ENCODE results near the gene SNRPB2. TPM values are rescaled to one million over a fixed set of nuclear protein-coding genes. Genes with fewer than 3 reads are reported as not detected.

The SNRPB2 gene
- total and polyA plus RNA-seq, 2 donors (not counting 1 experiment from before 2014, with no cell fraction given): 40.8 to 101 TPM

DNA sequence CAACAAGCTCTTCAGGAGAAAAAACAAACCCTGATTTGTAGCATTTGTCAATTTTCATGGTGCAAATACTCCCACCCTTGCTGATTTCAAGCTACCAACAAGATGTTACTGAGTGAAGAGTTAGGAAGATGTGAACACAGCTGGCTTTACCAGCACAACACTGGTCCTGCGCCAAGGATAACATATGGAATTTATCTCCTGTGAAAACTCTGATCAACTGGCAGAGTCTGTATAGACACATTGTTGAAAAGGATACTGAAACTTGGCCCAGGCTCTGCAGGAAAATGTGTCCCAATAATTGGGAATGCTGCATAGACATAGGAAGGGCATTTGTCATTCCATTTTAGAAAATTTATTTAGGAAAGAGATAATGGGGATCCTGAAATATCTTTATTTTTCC is 47.3 kb downstream of the SNRPB2 start:
- Histone ChIP-seq H3K27me3 (ENCODE audit: control insufficient read depth, insufficient read depth, low read length) (no peaks in the 10 kb centered on the region), H3K36me3 (ENCODE audit: control insufficient read depth, insufficient read depth, low read length) (no peaks in the 10 kb centered on the region), H3K4me2 (ENCODE audit: extremely low read depth, insufficient read depth, low read length) (no peak overlapping the region), H3K79me2 (ENCODE audit: control insufficient read depth, insufficient read depth, low read length) (no peaks in the 10 kb centered on the region), H3K4me3 (replicated peaks in 1 of 4; ENCODE audit: control extremely low read depth in 1 of 4, insufficient read depth in 1 of 4, low read depth in 3 of 4, low read length in 4 of 4) (no peak overlapping the region), H4K20me1 (ENCODE audit: control insufficient read depth, extremely low read depth, insufficient read depth, low read length) (no peaks in the 10 kb centered on the region), H2AFZ (ENCODE audit: low read length) (no peak overlapping the region), H3K9ac (ENCODE audit: insufficient read depth, low read length) (no peak overlapping the region), H3K9me3 (ENCODE audit: control insufficient read depth, insufficient read depth, low read depth, low read length) (no peaks in the 10 kb centered on the region), H3K4me1 (ENCODE audit: control insufficient read depth, extremely low read depth, insufficient read depth, low read length) (no peaks in the 10 kb centered on the region), H3K27ac (ENCODE audit: insufficient read depth, low read length) (no peak overlapping the region)
- DNase-seq (ENCODE audit: low read depth in 2 of 2): no peak
- TF ChIP-seq, protein P1, sequence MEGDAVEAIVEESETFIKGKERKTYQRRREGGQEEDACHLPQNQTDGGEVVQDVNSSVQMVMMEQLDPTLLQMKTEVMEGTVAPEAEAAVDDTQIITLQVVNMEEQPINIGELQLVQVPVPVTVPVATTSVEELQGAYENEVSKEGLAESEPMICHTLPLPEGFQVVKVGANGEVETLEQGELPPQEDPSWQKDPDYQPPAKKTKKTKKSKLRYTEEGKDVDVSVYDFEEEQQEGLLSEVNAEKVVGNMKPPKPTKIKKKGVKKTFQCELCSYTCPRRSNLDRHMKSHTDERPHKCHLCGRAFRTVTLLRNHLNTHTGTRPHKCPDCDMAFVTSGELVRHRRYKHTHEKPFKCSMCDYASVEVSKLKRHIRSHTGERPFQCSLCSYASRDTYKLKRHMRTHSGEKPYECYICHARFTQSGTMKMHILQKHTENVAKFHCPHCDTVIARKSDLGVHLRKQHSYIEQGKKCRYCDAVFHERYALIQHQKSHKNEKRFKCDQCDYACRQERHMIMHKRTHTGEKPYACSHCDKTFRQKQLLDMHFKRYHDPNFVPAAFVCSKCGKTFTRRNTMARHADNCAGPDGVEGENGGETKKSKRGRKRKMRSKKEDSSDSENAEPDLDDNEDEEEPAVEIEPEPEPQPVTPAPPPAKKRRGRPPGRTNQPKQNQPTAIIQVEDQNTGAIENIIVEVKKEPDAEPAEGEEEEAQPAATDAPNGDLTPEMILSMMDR (conservative IDR thresholded peaks at IDR 0.05 in 1 of 2, IDR thresholded peaks at IDR 0.05 in 1 of 2; ENCODE audit: low read depth in 1 of 2, low read length in 2 of 2): no peak
- TF ChIP-seq EZH2 (IDR thresholded peaks at IDR 0.05; ENCODE audit: low read length, missing control alignments): no peak

DNA sequence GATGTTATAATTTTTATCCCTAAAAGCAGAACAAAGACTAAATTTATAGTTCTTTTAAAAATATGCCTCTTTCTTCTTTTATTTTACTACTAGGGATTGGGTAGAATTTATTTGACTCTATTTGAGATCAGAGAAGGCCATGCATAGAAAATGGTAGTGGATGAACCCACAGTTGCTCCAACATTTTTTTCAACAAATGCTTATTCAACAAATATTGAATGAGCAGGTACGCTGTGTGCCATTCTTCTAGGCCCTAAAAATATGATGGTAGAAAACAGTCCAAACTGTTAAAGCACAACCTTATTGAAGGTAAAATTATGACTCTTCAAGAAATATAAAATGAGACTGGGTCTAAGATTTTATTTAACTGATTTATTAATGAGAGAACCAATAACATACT is 48.3 kb downstream of the SNRPB2 start:
- no peak overlapping the region for H2AFZ ChIP-seq (ENCODE audit: low read length)
- H3K9ac ChIP-seq (ENCODE audit: insufficient read depth, low read length): no peak overlapping the region
- no peak overlapping the region for H3K27ac ChIP-seq (ENCODE audit: insufficient read depth, low read length)
- no peak for TF ChIP-seq EZH2 (IDR thresholded peaks at IDR 0.05; ENCODE audit: low read length, missing control alignments)
- TF ChIP-seq, protein P1 (conservative IDR thresholded peaks at IDR 0.05 in 1 of 2, IDR thresholded peaks at IDR 0.05 in 1 of 2; ENCODE audit: low read depth in 1 of 2, low read length in 2 of 2): no peak
- H3K4me3 ChIP-seq (replicated peaks in 1 of 4; ENCODE audit: control extremely low read depth in 1 of 4, insufficient read depth in 1 of 4, low read depth in 3 of 4, low read length in 4 of 4): no peak overlapping the region
- H3K79me2 ChIP-seq (ENCODE audit: control insufficient read depth, insufficient read depth, low read length): no peaks in the 10 kb centered on the region
- no peak overlapping the region for H3K4me2 ChIP-seq (ENCODE audit: extremely low read depth, insufficient read depth, low read length)
- no peaks in the 10 kb centered on the region for H3K27me3 ChIP-seq (ENCODE audit: control insufficient read depth, insufficient read depth, low read length)
- H4K20me1 ChIP-seq (ENCODE audit: control insufficient read depth, extremely low read depth, insufficient read depth, low read length): no peaks in the 10 kb centered on the region
- no peak for DNase-seq (ENCODE audit: low read depth in 2 of 2)
- no peaks in the 10 kb centered on the region for H3K4me1 ChIP-seq (ENCODE audit: control insufficient read depth, extremely low read depth, insufficient read depth, low read length)
- no peaks in the 10 kb centered on the region for H3K36me3 ChIP-seq (ENCODE audit: control insufficient read depth, insufficient read depth, low read length)
- H3K9me3 ChIP-seq (ENCODE audit: control insufficient read depth, insufficient read depth, low read depth, low read length): no peaks in the 10 kb centered on the region

DNA sequence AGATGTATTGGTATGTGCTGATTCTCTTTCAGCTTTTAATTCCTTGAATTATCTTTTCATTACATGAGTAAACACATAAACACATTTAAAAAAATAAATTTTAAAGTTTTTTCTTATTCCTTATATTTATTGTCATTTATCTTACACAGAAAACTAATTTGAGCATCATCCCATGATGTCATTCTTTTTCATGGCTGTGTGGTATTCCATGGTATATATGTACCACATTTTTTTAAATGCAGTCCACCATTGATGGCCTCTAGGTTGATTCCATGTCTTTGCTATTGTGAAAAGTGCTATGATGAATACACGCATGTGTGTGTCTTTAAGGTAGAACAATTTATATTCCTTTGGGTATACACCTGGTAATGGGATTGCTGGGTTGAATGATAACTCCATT is 51.7 kb downstream of the SNRPB2 start:
- DNase-seq (ENCODE audit: low read depth in 2 of 2): no peak
- no peaks in the 10 kb centered on the region for H3K4me1 ChIP-seq (ENCODE audit: control insufficient read depth, extremely low read depth, insufficient read depth, low read length)
- no peaks in the 10 kb centered on the region for H3K36me3 ChIP-seq (ENCODE audit: control insufficient read depth, insufficient read depth, low read length)
- no peak overlapping the region for H2AFZ ChIP-seq (ENCODE audit: low read length)
- H3K9me3 ChIP-seq (ENCODE audit: control insufficient read depth, insufficient read depth, low read depth, low read length): no peaks in the 10 kb centered on the region
- no peaks in the 10 kb centered on the region for H4K20me1 ChIP-seq (ENCODE audit: control insufficient read depth, extremely low read depth, insufficient read depth, low read length)
- H3K27ac ChIP-seq (ENCODE audit: insufficient read depth, low read length): no peak overlapping the region
- H3K79me2 ChIP-seq (ENCODE audit: control insufficient read depth, insufficient read depth, low read length): no peaks in the 10 kb centered on the region
- TF ChIP-seq EZH2 (IDR thresholded peaks at IDR 0.05; ENCODE audit: low read length, missing control alignments): no peak
- TF ChIP-seq, protein P1 (conservative IDR thresholded peaks at IDR 0.05 in 1 of 2, IDR thresholded peaks at IDR 0.05 in 1 of 2; ENCODE audit: low read depth in 1 of 2, low read length in 2 of 2): no peak
- H3K4me2 ChIP-seq (ENCODE audit: extremely low read depth, insufficient read depth, low read length): no peak overlapping the region
- H3K9ac ChIP-seq (ENCODE audit: insufficient read depth, low read length): no peak overlapping the region
- no peaks in the 10 kb centered on the region for H3K27me3 ChIP-seq (ENCODE audit: control insufficient read depth, insufficient read depth, low read length)
- H3K4me3 ChIP-seq (replicated peaks in 1 of 4; ENCODE audit: control extremely low read depth in 1 of 4, insufficient read depth in 1 of 4, low read depth in 3 of 4, low read length in 4 of 4): no peak overlapping the region
